NCI-H510A treated with DMSO at 0.1 percent for 48 hours (cell line): Measurements from ENCODE around the gene BMPER.

Source experiments
- DNase-seq: peaks from one replicate; lab custom pipeline; 2025; lab: John Stamatoyannopoulos, UW

The BMPER gene

GRCh38 chr7:33970536-33970935 lies 65.2 kb downstream of the BMPER start:
- DNase-seq, result no peak

- no peak for DNase-seq
These were observed 65.8 kb downstream of the BMPER start for GRCh38 chr7:33971106-33971505.

- DNase-seq, result no peak
These were observed 68.1 kb downstream of the BMPER start for GRCh38 chr7:33973231-33974015.

GRCh38 chr7:33979300-33979806 lies 74.0 kb downstream of the BMPER start:
- no peak for DNase-seq

DNA sequence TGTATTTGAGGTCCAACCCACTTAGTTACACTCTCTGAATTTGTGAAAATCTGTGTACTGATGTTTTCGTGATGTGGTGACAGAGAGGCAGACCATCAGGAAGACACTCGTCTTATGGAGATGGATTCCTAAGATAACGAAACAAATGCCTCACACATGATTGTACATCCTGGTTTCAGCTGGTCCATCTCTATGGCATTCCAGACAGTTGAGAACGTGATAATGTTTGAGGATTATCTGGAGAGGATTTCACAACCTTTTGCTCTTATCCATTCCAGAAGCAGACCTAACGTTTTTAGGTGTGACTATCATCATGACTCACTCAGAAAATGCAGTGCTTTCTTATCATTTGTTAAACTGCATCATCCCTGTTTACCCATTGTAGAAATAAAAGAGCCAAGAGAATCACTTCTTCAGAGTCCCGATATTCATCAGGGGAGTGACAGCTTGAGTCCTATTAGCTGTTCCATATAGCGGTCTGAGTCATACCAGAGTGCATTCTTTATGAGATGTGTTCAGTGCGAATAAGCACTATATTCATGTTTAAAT lies 74.5 kb downstream of the BMPER start:
- no peak for DNase-seq

GRCh38 chr7:33981226-33981625 lies 75.9 kb downstream of the BMPER start:
- no peak for DNase-seq

GRCh38 chr7:33981671-33982424 lies 76.5 kb downstream of the BMPER start:
- DNase-seq, result no peak

DNA sequence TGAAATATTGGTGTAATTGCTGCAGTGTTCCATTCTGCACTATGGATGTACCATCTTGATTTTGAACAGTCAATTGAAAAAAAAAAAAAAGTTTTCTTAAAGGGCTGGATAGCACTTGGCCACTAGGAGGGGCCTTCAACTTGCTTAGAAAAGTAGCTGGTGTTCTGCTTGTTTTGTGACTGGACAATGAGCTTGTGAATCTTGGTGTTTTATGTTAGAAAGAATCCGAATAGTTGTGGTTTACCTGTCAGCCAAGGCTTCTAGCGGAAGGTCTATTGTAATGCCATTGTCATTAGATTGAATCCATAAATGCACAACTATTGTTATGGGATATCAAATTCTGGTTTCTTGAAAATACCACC lies 77.1 kb downstream of the BMPER start:
- DNase-seq, result no peak

DNA sequence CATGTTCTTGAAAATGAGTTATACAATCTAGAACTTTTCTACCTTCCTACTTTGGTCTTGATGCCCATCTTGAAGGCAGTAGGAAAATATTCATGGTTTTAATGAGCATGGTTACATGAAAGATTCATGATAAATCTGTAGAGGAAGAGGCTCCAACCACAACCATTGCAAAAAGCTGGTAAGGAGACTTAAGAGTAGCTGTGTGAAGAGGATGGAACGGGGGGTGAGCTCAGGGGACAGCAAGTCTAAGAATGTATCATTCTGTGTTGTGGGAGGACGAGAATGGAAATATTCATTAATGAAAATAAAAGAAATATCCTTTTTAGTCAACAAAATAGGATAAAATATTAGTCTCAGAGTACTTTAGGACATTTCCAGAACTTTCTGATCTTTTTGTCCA lies 81.1 kb downstream of the BMPER start:
- DNase-seq, result no peak

GRCh38 chr7:33986951-33987947 lies 81.9 kb downstream of the BMPER start:
- peak; percentile 21 for DNase-seq

GRCh38 chr7:33996899-33997298 lies 91.6 kb downstream of the BMPER start:
- no peak for DNase-seq

- DNase-seq, result no peak
These were observed 93.1 kb downstream of the BMPER start for GRCh38 chr7:33998476-33998875.

GRCh38 chr7:34011017-34011695 lies 105.8 kb downstream of the BMPER start:
- no peak for DNase-seq

- no peak for DNase-seq
These were observed 106.4 kb downstream of the BMPER start for GRCh38 chr7:34011696-34012095.

- DNase-seq, result no peak
These were observed 108.1 kb downstream of the BMPER start for GRCh38 chr7:34013421-34013820.

GRCh38 chr7:34015651-34016050 lies 110.3 kb downstream of the BMPER start:
- no peak for DNase-seq

DNA sequence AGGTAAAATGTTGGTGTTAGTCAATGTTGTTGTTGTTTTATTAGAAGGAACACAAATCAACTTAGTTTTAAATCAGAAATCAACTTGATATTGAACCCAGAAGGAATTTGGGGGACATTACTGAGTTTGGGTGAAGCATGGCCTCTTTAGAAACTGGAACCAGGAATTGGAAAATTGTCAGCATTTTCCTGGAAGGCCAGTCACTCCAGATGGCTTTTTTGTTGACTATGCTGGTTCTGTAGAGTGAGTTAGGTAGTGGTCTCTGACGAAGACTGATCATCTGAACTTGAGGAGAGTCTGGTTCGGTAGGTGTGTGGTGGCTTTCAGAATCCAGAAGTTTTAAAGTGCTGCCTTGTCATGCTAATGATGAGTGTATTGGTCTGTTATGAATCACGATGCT lies 111.5 kb downstream of the BMPER start:
- no peak for DNase-seq

- peak; percentile 83 for DNase-seq
These were observed 114.0 kb downstream of the BMPER start for GRCh38 chr7:34019301-34019790.

DNA sequence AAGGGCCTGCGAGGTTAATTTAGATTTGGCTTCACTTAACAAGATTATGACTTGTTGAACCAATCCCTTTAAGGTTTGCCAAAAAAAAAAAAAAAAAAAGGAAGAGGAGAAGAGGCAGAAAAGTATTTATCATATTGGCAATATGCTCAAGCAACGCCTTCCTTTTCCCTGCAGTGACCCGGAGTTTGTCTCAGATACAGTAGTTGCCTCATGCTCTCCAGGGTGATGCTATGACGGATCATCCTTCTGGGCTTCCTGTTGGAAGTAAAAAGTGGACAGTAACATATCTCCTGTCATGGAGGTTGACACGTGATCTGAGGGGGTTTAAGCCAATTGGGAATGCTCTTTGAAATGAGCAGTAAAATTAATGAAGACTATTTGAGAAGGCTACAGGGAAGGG lies 117.3 kb downstream of the BMPER start:
- no peak for DNase-seq

GRCh38 chr7:34025600-34025999 lies 120.3 kb downstream of the BMPER start:
- DNase-seq, result no peak
